ENCODE measurements around the gene KLF9.

KLF9 gene

GRCh38 chr9:70421272-70422180 is 7.1 kb upstream of the KLF9 start:
- DNase-seq, result peak; percentile 78

GRCh38 chr9:70420441-70421271 is 6.2 kb upstream of the KLF9 start:
- DNase-seq, result peak; percentile 74

- DNase-seq, result peak; percentile 91
Measured at GRCh38 chr9:70419556-70420440, 5.3 kb upstream of the KLF9 start.

- DNase-seq, result peak; percentile 95
Measured at GRCh38 chr9:70418822-70419555, 4.5 kb upstream of the KLF9 start.

- DNase-seq, result no peak
Measured at GRCh38 chr9:70415476-70415875, 1.0 kb upstream of the KLF9 start.

GRCh38 chr9:70415041-70415440 is 584 bp upstream of the KLF9 start:
- no peak for DNase-seq

GRCh38 chr9:70413464-70413798 is 1.0 kb downstream of the KLF9 start:
- DNase-seq, result no peak

GRCh38 chr9:70412832-70413463 is 1.5 kb downstream of the KLF9 start:
- DNase-seq, result peak; percentile 74

GRCh38 chr9:70411930-70412831 is 2.3 kb downstream of the KLF9 start:
- peak; percentile 90 for DNase-seq

GRCh38 chr9:70411121-70411929 is 3.1 kb downstream of the KLF9 start:
- DNase-seq, result peak; percentile 47

GRCh38 chr9:70410368-70410767 is 4.1 kb downstream of the KLF9 start:
- DNase-seq, result no peak

GRCh38 chr9:70409800-70410199 is 4.7 kb downstream of the KLF9 start:
- no peak for DNase-seq

- no peak for DNase-seq
Measured at GRCh38 chr9:70409280-70409679, 5.2 kb downstream of the KLF9 start.

- DNase-seq, result no peak
Measured at GRCh38 chr9:70408393-70409040, 5.9 kb downstream of the KLF9 start.

- DNase-seq, result peak; percentile 75
Measured at GRCh38 chr9:70407081-70407503, 7.4 kb downstream of the KLF9 start.

- DNase-seq, result no peak
Measured at GRCh38 chr9:70406434-70406862, 8.0 kb downstream of the KLF9 start.

GRCh38 chr9:70405808-70406433 is 8.5 kb downstream of the KLF9 start:
- DNase-seq, result no peak

GRCh38 chr9:70404261-70404660 is 10.2 kb downstream of the KLF9 start:
- no peak for DNase-seq

GRCh38 chr9:70403618-70404025 is 10.8 kb downstream of the KLF9 start:
- no peak for DNase-seq

Measured in NCI-H226 (cell line).